GM12872 (cell line): ENCODE measurements around the gene SMOC2.

Experiments
- CTCF ChIP-seq: IDR thresholded peaks from 3 replicates; pipeline ENCODE4 v1.5.1; 2011; ENCODE audit warnings: low read depth, mild to moderate bottlenecking, low read length, moderate library complexity; ENCODE audit not compliant: insufficient read depth

SMOC2 gene

GRCh38 chr6:168676552-168677322 is 235.8 kb downstream of the SMOC2 start:
- TF ChIP-seq CTCF = no peak

- no peak for TF ChIP-seq CTCF
Measured at GRCh38 chr6:168678077-168678476, 237.1 kb downstream of the SMOC2 start.

- TF ChIP-seq CTCF = no peak
Measured at GRCh38 chr6:168678588-168678987, 237.6 kb downstream of the SMOC2 start.

GRCh38 chr6:168681748-168682147 is 240.8 kb downstream of the SMOC2 start:
- TF ChIP-seq CTCF = no peak

GRCh38 chr6:168683621-168684020 is 242.6 kb downstream of the SMOC2 start:
- no peak for TF ChIP-seq CTCF

GRCh38 chr6:168684471-168684870 is 243.5 kb downstream of the SMOC2 start:
- TF ChIP-seq CTCF = no peak

GRCh38 chr6:168684906-168685305 is 243.9 kb downstream of the SMOC2 start:
- TF ChIP-seq CTCF = no peak
